Natural killer cell (primary cell): ENCODE data around the gene CYP2D6. TPM values are rescaled to one million over a fixed set of nuclear protein-coding genes. Genes with fewer than 3 reads are reported as not detected.
"Not testable (repeated sequence)": the region's sequence is repeated elsewhere in the genome, so short reads cannot be mapped to it uniquely, and the experiment has no call there.

Experiments used
- ATAC-seq, 3 donors: fragments of 150-1000 bp in 2 of 3; fragments of 200-7000 bp in 1 of 3; cut with Tn5 transposase; 1 replicate in 1 of 3; 2 replicates in 2 of 3; pipeline ENCODE4 v1.10.0; 2021; ENCODE audit warnings: mild to moderate bottlenecking in 2 of 3, moderate library complexity in 2 of 3
- DNase-seq, 2 donors: peaks; one replicate each; pipeline versions ENCODE4 v3.0.0 to v3.0.0-alpha.2; 2013 to 2021; ENCODE audit warnings: mixed read lengths in 1 of 2
- H3K27ac ChIP-seq: one replicate; pipeline ENCODE4 v1.5.1; 2013; ENCODE audit warnings: mild to moderate bottlenecking, low read length
- H3K27me3 ChIP-seq: one replicate; pipeline ENCODE4 v1.6.1; 2013; ENCODE audit warnings: low read length; ENCODE audit not compliant: control insufficient read depth, insufficient read depth
- H3K36me3 ChIP-seq: one replicate; pipeline ENCODE4 v1.6.1; 2013; ENCODE audit warnings: low read length; ENCODE audit not compliant: control insufficient read depth, insufficient read depth
- H3K4me1 ChIP-seq: one replicate; pipeline ENCODE4 v1.6.1; 2013; ENCODE audit warnings: low read length; ENCODE audit not compliant: control insufficient read depth, insufficient read depth
- H3K4me3 ChIP-seq: one replicate; pipeline ENCODE4 v1.5.1; 2013; ENCODE audit warnings: low read length
- H3K9me3 ChIP-seq: one replicate; pipeline ENCODE4 v1.6.1; 2013; ENCODE audit warnings: low read length; ENCODE audit not compliant: control insufficient read depth, insufficient read depth
- H3K27ac Mint-ChIP-seq, 2 donors: one replicate each; pipeline ENCODE4 v1.8.0; 2022; ENCODE audit warnings: mild to moderate bottlenecking in 2 of 2, mixed read lengths in 2 of 2, moderate library complexity in 1 of 2
- H3K27me3 Mint-ChIP-seq, 2 donors: one replicate each; pipeline ENCODE4 v1.8.0; 2022; ENCODE audit warnings: low read depth in 2 of 2, mixed read lengths in 2 of 2
- H3K36me3 Mint-ChIP-seq: one replicate; pipeline ENCODE4 v1.8.0; 2022; ENCODE audit warnings: mixed read lengths
- H3K4me1 Mint-ChIP-seq, 2 donors: one replicate each; pipeline ENCODE4 v1.8.0; 2022; ENCODE audit warnings: mixed read lengths in 2 of 2
- H3K4me3 Mint-ChIP-seq: one replicate; pipeline ENCODE4 v1.8.0; 2022; ENCODE audit warnings: mild to moderate bottlenecking, moderate library complexity, mixed read lengths
- H3K9me3 Mint-ChIP-seq, 2 donors: one replicate each; pipeline ENCODE4 v1.8.0; 2022; ENCODE audit warnings: mixed read lengths in 2 of 2
- WGBS: methylation state at CpG from one replicate; pipeline ENCODE4 v1.1.7; 2013; ENCODE audit warnings: missing lambda C conversion rate; ENCODE audit not compliant: insufficient coverage; 5-methylcytosine and 5-hydroxymethylcytosine counted together
- intact Hi-C: fragments of 100-400 bp; cut with micrococcal nuclease; formaldehyde crosslinking; loops from one replicate; pipeline ENCODE4 v1.14.2; 2022
- total RNA-seq, 4 donors: library from RNA; stranded (reverse); fragments of 120-200 nt in 1 of 4; gene quantifications; one replicate each; pipeline versions ENCODE4 v1.2.3 to v1.2.4, GENCODE V29; 2013 to 2022
- TF ChIP-seq, protein P1 (sequence below): fragments of 200-600 bp; IDR thresholded peaks from one replicate; pipeline ENCODE4 v1.8.0; 2022; ENCODE audit warnings: antibody characterized with exemption

Gene CYP2D6
- total RNA-seq, 3 donors from 2014 or later (not counting 1 experiment from before 2014, with no cell fraction given): 3.8 to 5.5 (median 3.9) TPM

DNA sequence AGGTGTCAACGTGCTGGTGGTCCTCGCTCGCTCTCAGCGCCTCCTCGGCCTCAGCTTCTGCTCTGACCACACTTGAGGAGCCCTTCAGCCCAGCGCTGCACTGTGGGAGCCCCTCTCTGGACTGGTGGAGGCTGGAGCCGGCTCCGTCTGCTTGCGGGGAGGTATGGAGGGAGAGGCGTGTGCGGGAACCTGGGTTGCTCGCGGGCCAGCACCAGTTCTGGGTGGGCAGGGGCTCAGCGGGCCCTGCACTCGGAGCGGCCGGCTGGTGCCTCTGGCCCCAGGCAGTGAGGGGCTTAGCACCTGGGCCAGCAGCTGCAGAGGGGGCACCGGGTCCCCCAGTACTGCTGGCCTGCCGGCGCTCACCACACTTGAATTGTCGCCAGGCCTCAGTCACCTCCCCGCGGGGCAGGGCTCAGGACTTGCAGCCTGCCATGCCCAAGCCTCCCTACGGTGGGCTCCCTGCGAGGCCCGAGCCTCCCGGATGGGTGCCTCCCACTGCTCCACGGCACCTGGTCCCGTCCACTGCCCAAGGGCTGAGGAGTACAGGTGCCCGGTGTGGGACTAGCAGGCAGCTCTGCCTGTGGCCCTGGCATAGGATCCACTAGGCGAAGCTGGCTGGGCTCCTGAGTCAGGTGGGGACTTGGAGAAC lies 7.6 kb upstream of the CYP2D6 start:
- intact Hi-C loops: no loop called here
- no peaks in the 10 kb centered on the region for H3K36me3 ChIP-seq
- DNase-seq: no peak
- H3K9me3 ChIP-seq: no peaks in the 10 kb centered on the region
- Mint-ChIP-seq H3K4me3 (no peak overlapping the region), H3K27me3 (peaks cover 0 to 2% of the 10 kb centered on the region in 2 donors), H3K4me1 (no peaks in the 10 kb centered on the region), H3K9me3 (no peaks in the 10 kb centered on the region), H3K27ac (no peak overlapping the region), H3K36me3 (no peaks in the 10 kb centered on the region)
- no peaks in the 10 kb centered on the region for H3K27me3 ChIP-seq
- H3K4me3 ChIP-seq: no peak overlapping the region
- H3K4me1 ChIP-seq: no peaks in the 10 kb centered on the region
- WGBS: 94% methylated on average over 31 of the region's 31 CpGs
- no peak overlapping the region for H3K27ac ChIP-seq
- TF ChIP-seq, protein P1, sequence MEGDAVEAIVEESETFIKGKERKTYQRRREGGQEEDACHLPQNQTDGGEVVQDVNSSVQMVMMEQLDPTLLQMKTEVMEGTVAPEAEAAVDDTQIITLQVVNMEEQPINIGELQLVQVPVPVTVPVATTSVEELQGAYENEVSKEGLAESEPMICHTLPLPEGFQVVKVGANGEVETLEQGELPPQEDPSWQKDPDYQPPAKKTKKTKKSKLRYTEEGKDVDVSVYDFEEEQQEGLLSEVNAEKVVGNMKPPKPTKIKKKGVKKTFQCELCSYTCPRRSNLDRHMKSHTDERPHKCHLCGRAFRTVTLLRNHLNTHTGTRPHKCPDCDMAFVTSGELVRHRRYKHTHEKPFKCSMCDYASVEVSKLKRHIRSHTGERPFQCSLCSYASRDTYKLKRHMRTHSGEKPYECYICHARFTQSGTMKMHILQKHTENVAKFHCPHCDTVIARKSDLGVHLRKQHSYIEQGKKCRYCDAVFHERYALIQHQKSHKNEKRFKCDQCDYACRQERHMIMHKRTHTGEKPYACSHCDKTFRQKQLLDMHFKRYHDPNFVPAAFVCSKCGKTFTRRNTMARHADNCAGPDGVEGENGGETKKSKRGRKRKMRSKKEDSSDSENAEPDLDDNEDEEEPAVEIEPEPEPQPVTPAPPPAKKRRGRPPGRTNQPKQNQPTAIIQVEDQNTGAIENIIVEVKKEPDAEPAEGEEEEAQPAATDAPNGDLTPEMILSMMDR: no peak
- no peak for ATAC-seq

DNA sequence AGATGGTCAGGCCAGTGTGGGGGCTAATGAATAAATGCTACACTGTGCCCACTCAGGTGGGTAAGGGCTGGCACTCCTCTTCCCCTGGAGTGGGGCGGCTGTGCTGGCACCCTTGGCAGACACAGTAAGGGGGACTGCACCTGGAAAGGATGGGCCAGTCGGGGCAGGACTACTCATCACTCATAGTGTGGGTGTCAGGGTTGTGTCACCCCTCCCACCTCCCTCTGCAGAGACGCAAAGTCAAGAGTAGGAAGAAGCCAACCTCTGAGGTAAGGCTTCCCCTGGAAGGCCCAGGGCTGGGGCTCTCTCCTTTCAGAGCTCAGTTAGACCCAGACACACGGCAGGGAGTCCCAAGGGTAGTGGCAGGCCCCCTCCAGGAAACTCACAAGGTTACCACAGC lies 5.1 kb upstream of the CYP2D6 start:
- H3K27ac ChIP-seq, H3K9me3 Mint-ChIP-seq, H3K27ac Mint-ChIP-seq, H3K4me1 Mint-ChIP-seq, H3K9me3 ChIP-seq, H3K27me3 Mint-ChIP-seq, H3K27me3 ChIP-seq, H3K36me3 ChIP-seq, intact Hi-C loops, DNase-seq, ATAC-seq, H3K36me3 Mint-ChIP-seq, H3K4me3 ChIP-seq, H3K4me3 Mint-ChIP-seq, H3K4me1 ChIP-seq: not testable (repeated sequence)
- WGBS: no CpG with 5 or more reads among the region's 4 CpGs

DNA sequence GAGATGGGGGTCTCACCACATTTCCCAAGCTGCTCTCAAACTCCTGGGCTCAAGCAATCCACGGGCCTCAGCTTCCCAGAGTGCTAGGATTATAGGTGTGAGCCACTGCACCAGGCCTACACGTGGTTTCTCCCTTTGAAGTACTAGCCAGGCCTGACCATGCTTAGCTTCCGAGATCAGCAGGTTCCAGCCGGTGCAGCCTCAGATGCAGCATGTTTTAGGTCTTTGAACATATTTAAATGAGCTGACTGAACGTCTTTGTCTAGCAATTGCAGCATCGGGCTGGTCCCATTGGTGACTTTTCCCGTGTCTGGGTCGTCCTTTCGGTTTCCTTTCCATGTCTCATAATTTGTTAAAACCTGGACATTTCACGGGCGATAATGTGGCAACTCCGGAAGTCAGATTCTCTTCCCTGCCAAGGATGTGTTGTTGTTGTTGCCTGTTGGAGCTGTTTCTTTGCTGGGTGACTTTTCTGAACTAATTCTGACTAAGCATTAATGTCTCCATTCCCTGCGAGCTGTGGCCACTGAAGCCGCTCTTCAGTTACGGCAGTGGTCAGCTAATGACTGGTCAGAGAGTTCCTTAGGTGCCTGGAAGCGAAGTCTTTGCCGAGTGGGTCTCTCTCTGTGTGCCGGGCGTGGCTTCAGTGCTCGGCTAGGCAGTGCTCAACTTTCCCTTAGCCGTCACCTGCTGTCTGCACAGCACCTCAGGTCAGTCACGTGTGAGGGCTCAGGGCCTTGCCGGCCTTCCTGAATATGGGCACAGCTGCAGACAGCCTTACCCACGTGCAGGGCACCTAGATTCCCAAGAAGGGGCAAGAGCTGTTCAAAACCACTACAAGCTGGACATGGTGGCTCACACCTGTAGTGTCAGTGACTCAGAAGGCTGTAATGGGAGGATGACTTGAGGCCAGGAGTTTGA lies 3.8 kb upstream of the CYP2D6 start:
- H3K4me3 Mint-ChIP-seq: no peak overlapping the region
- ATAC-seq (no peak), DNase-seq (no peak)

DNA sequence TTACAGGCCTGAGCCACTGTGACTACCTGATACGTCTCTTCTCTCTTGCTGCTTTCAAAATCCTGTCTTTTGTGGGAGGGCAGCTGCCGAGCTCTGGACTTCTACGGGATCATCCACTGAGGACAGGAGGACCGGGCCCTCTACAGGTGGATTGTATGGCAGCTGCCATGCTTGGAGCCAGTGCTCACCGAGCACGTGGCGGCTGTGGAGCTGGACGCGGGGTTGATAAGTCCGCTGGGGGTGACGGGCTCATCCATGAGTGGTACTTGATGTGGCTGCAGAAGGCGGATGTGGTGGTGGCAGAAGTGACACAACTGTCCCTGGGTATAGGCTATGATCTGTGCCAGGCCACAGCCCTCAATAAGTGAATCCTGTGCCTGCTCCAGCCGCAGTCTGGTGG lies 1.8 kb upstream of the CYP2D6 start:
- Histone ChIP-seq H3K4me1 (no peaks in the 10 kb centered on the region), H3K36me3 (no peaks in the 10 kb centered on the region), H3K4me3 (no peak overlapping the region), H3K27me3 (no peaks in the 10 kb centered on the region), H3K9me3 (no peaks in the 10 kb centered on the region), H3K27ac (no peak overlapping the region)
- Mint-ChIP-seq H3K27me3 (peaks cover 0 to 4% of the 10 kb centered on the region in 2 donors), H3K27ac (no peak overlapping the region), H3K9me3 (no peaks in the 10 kb centered on the region), H3K4me1 (peaks cover 0 to 4% of the 10 kb centered on the region in 2 donors), H3K4me3 (no peak overlapping the region), H3K36me3 (no peaks in the 10 kb centered on the region)
- TF ChIP-seq, protein P1: no peak
- intact Hi-C loops: no loop called here
- DNase-seq (no peak), ATAC-seq (no peak)
- 84% methylated on average over 13 of the region's 13 CpGs for WGBS

More for the DNA sequence above, 3.8 kb upstream of the CYP2D6 start:
- Histone ChIP-seq H3K27me3 (no peaks in the 10 kb centered on the region), H3K4me1 (no peaks in the 10 kb centered on the region), H3K4me3 (no peak overlapping the region), H3K27ac (no peak overlapping the region), H3K36me3 (no peaks in the 10 kb centered on the region), H3K9me3 (no peaks in the 10 kb centered on the region)
- Mint-ChIP-seq H3K27me3 (peaks cover 0 to 4% of the 10 kb centered on the region in 2 donors), H3K36me3 (no peaks in the 10 kb centered on the region), H3K9me3 (no peaks in the 10 kb centered on the region), H3K4me1 (peaks cover 0 to 4% of the 10 kb centered on the region in 2 donors), H3K27ac (no peak overlapping the region)
- 87% methylated on average over 24 of the region's 24 CpGs for WGBS
- TF ChIP-seq, protein P1: no peak
- intact Hi-C loops: no loop called here
